Measurements from ENCODE around the gene CPPED1.

Gene CPPED1

DNA sequence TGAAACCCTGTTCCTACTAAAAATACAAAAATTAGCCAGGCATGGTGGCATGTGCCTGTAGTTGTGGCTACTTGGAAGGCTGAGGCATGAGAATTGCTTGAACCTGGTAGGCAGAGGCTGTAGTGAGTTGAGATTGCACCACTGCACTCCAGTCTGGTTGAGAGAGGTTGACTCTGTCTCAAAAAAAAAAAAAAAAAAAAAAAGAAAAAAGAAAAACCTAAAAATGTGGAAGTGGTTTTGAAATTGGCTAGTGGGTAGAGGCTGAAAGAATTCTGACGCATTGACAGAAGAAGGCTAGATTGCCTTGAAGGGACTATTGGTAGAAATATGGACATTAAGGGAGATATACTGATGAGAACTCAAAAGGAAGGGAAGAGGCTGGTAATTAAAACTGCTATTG is 33.6 kb upstream of the CPPED1 start:
- in situ Hi-C loops (cut with HindIII; ENCODE audit: low pct_ligation_motif_present, low sequenced_read_pairs) = no loop called here
- H3K27me3 ChIP-seq (replicated peaks) = no peaks in the 10 kb centered on the region
- TF ChIP-seq, protein P1, sequence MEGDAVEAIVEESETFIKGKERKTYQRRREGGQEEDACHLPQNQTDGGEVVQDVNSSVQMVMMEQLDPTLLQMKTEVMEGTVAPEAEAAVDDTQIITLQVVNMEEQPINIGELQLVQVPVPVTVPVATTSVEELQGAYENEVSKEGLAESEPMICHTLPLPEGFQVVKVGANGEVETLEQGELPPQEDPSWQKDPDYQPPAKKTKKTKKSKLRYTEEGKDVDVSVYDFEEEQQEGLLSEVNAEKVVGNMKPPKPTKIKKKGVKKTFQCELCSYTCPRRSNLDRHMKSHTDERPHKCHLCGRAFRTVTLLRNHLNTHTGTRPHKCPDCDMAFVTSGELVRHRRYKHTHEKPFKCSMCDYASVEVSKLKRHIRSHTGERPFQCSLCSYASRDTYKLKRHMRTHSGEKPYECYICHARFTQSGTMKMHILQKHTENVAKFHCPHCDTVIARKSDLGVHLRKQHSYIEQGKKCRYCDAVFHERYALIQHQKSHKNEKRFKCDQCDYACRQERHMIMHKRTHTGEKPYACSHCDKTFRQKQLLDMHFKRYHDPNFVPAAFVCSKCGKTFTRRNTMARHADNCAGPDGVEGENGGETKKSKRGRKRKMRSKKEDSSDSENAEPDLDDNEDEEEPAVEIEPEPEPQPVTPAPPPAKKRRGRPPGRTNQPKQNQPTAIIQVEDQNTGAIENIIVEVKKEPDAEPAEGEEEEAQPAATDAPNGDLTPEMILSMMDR (IDR thresholded peaks at IDR 0.05; ENCODE audit: low read depth, low read length, missing control alignments) = no peak
- no peaks in the 10 kb centered on the region for H3K36me3 ChIP-seq (replicated peaks)
- H3K27ac ChIP-seq = no peak overlapping the region
- no peak for DNase-seq
- H3K4me3 ChIP-seq (ENCODE audit: low read depth, low read length) = no peak overlapping the region

DNA sequence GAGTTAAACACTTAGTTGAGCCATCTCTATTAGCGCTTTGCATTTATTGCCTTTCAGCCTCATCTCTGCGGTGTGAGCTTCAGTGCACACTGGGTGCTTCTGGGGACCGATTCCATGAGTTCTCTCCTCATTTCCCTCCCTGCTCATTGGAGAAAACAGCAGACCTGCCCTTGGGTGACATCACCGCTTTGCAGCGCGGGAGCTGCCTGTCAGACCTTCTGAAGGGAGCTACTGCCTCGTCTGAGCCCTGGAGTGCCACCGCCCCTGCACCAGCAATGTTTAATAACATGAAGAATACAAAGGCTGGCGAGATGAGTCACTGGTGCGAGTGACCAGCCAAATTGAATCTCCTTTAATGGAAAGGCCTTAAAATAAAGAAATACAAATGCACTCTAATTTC is 30.2 kb upstream of the CPPED1 start:
- DNase-seq = no peak
- in situ Hi-C loops (cut with HindIII; ENCODE audit: low pct_ligation_motif_present, low sequenced_read_pairs) = no loop called here
- H3K36me3 ChIP-seq (replicated peaks) = no peaks in the 10 kb centered on the region
- H3K4me3 ChIP-seq (ENCODE audit: low read depth, low read length) = no peak overlapping the region
- TF ChIP-seq, protein P1 (IDR thresholded peaks at IDR 0.05; ENCODE audit: low read depth, low read length, missing control alignments) = no peak
- H3K27me3 ChIP-seq (replicated peaks) = no peaks in the 10 kb centered on the region
- no peak overlapping the region for H3K27ac ChIP-seq

DNA sequence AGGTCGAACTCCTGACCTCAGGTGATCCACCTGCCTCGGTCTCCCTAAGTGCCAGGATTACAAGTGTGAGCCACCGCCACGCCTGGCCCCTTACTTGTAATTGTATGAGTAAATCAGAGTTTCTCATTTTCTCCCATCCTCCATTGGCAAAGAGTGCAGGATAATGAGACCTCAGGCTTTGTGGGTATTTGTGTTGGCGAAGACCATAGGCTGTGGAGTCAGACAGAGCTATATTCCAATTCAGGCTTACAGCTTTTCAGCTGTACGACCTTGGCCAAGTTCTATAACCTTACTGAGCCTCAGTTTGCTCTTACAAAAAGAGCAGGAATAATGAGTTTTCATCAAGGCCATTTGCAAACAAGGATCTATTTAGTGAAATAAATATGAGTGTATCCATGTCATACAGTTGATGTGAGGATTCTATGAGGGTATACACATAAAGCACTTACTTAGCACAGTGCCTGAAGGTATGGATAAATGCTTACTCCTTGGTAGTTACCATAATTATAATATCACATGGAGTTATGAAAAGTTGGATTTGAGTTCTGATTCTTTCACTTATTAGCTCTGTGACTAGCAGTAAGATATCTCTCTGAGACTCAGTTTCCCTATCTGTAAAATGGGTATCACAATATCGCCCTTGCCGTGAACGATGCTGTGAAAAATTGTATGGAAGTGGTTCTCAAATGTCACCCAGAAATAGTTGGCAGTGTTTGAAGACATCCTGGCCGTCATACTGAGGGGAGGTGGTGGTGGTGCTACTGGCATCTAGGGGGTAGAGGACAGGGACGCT is 25.6 kb upstream of the CPPED1 start:
- Histone ChIP-seq H3K4me3 (ENCODE audit: low read depth, low read length) (no peak overlapping the region), H3K36me3 (replicated peaks) (no peaks in the 10 kb centered on the region), H3K27me3 (replicated peaks) (no peaks in the 10 kb centered on the region), H3K27ac (no peak overlapping the region)
- DNase-seq = no peak
- in situ Hi-C loops (cut with HindIII; ENCODE audit: low pct_ligation_motif_present, low sequenced_read_pairs) = no loop called here
- TF ChIP-seq, protein P1 (IDR thresholded peaks at IDR 0.05; ENCODE audit: low read depth, low read length, missing control alignments) = no peak

DNA sequence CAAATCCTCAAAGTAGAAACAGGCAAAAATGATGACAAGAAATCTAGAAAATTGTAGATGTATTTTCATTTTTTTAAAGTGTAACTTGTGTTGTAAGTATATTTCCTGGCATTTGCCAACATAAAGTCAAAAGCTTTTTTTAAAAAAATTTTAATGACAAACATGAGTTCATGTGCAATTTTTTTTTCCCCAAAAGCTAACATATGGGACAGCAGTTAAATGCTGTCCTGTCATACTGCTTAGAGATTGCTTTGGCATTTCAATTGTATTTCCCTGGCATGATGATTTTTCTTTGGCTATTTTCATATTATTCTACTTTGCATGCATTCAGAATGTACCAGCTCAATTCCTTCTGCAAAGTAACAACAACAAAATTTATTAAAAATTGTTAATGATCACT is 24.5 kb upstream of the CPPED1 start:
- no peaks in the 10 kb centered on the region for H3K27me3 ChIP-seq (replicated peaks)
- H3K36me3 ChIP-seq (replicated peaks) = no peaks in the 10 kb centered on the region
- H3K4me3 ChIP-seq (ENCODE audit: low read depth, low read length) = no peak overlapping the region
- no peak overlapping the region for H3K27ac ChIP-seq
- DNase-seq = no peak
- in situ Hi-C loops (cut with HindIII; ENCODE audit: low pct_ligation_motif_present, low sequenced_read_pairs) = no loop called here
- TF ChIP-seq, protein P1 (IDR thresholded peaks at IDR 0.05; ENCODE audit: low read depth, low read length, missing control alignments) = no peak

DNA sequence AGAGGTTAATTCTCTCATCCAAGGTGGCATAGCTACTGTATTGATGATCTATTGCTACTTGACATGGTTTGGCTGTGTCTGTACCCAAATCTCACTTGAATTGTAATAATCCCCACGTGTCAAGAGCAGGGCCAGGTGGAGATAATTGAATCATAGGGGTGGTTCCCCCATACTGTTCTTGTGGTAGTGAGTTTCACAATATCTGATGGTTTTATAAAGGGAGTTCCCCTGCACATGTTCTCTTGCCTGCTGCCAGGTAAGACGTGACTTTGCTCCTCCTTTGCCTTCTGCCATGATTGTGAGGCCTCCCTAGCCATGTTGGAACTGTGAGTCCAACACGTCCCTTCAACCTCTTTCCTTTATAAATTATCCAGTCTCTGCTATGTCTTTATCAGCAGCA is 22.9 kb upstream of the CPPED1 start:
- Histone ChIP-seq H3K4me3 (ENCODE audit: low read depth, low read length) (no peak overlapping the region), H3K27me3 (replicated peaks) (no peaks in the 10 kb centered on the region), H3K27ac (no peak overlapping the region), H3K36me3 (replicated peaks) (no peaks in the 10 kb centered on the region)
- no peak for DNase-seq
- in situ Hi-C loops (cut with HindIII; ENCODE audit: low pct_ligation_motif_present, low sequenced_read_pairs) = no loop called here
- TF ChIP-seq, protein P1 (IDR thresholded peaks at IDR 0.05; ENCODE audit: low read depth, low read length, missing control alignments) = no peak
